ENCODE results near the gene SAMD4A. TPM values are rescaled to one million over a fixed set of nuclear protein-coding genes. Genes with fewer than 3 reads are reported as not detected.

Gene SAMD4A
- total RNA-seq, 4 donors from 2014 or later = 17.0 to 39.6 (median 21.3) TPM

DNA sequence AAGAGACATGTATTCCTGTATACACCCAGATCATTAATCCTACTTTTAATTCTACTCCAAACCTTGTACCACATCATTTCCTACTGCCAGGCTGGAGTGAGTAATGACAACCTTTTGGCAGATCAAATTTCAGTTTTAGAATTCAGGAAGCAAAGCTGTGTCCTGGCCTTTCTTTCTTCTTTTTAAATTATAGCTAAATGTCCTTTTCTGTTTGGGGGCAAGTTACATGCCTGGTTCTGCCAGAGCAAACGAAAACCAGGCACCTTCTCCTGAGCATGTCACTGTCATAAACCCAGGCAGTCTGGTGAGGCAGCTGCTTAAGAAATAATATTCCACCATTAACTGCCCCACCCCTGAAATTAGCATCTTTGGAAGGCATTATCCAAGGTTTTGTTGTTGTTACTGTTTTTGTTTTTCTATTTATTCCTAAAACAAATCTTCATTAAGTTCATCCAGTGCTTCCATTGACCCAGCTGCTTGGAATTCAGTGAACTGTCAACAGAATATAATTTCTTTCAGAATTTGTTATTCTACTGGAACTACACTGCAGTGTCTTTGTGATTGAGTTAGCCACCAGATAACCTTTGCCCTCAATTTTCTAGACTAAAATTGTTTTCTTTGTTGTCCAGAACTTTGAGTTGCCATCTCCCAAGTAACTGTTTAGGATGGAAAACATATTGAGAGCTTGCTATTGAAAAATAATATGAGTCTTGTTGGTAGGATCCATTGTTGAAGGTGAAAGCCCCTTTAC, 33.2 kb downstream of the SAMD4A start:
- no peak overlapping the region for H3K4me3 ChIP-seq
- no peak overlapping the region for H3K27ac ChIP-seq
- H3K27me3 ChIP-seq = no peaks in the 10 kb centered on the region
- H3K4me1 ChIP-seq = no peaks in the 10 kb centered on the region
- no peak for DNase-seq
- H3K36me3 ChIP-seq = no peaks in the 10 kb centered on the region
- TF ChIP-seq, protein P1, sequence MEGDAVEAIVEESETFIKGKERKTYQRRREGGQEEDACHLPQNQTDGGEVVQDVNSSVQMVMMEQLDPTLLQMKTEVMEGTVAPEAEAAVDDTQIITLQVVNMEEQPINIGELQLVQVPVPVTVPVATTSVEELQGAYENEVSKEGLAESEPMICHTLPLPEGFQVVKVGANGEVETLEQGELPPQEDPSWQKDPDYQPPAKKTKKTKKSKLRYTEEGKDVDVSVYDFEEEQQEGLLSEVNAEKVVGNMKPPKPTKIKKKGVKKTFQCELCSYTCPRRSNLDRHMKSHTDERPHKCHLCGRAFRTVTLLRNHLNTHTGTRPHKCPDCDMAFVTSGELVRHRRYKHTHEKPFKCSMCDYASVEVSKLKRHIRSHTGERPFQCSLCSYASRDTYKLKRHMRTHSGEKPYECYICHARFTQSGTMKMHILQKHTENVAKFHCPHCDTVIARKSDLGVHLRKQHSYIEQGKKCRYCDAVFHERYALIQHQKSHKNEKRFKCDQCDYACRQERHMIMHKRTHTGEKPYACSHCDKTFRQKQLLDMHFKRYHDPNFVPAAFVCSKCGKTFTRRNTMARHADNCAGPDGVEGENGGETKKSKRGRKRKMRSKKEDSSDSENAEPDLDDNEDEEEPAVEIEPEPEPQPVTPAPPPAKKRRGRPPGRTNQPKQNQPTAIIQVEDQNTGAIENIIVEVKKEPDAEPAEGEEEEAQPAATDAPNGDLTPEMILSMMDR (IDR thresholded peaks at IDR 0.05) = no peak
- no peak for TF ChIP-seq POLR2A (IDR thresholded peaks at IDR 0.05)
- no peaks in the 10 kb centered on the region for H3K9me3 ChIP-seq

DNA sequence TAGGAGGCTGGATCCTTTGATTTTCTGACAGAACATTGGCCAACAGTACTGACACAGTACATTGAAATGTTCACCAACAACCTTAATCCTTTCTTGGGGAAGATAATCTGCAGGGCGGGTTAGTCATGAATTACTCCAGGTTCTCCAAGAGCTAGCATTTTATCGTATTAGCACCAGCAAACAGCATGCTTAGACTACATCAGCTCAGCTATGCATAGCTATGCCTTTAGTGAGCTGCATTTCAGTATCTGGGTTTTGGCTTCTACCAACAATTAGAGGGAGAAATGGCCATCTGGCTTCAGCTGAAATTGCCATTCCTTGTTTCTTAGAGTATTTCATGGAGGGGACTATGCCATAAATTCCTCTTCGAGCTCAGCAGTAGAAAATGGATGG, 33.8 kb downstream of the SAMD4A start:
- no peak overlapping the region for H3K27ac ChIP-seq

DNA sequence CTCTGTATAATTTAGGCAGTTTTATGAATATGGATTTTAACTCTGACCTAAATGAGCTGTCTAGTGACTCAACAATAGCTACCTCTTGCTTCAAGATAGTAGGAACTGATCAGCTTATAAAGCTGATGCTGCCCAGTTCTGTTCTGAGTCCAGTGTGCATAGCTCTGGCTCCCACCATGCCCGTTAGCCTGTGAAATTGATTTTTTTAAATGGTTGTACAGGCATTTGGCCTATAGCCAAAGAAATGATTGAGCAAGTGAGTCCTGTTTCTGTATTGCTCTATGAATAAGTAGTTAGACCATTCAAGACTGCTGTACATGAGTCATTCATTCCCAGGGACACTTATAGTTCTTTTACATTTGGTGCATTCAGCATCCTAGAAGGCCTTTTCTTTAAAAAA, 36.4 kb downstream of the SAMD4A start:
- Histone ChIP-seq H3K9me3 (no peaks in the 10 kb centered on the region), H3K36me3 (no peaks in the 10 kb centered on the region), H3K4me1 (no peaks in the 10 kb centered on the region), H3K4me3 (no peak overlapping the region), H3K27ac (no peak overlapping the region), H3K27me3 (no peaks in the 10 kb centered on the region)
- no peak for TF ChIP-seq POLR2A (IDR thresholded peaks at IDR 0.05)
- TF ChIP-seq, protein P1 (IDR thresholded peaks at IDR 0.05) = no peak
- DNase-seq = no peak

More for the DNA sequence above, 33.8 kb downstream of the SAMD4A start:
- H3K9me3 ChIP-seq = no peaks in the 10 kb centered on the region
- no peak for TF ChIP-seq POLR2A (IDR thresholded peaks at IDR 0.05)
- TF ChIP-seq, protein P1 (IDR thresholded peaks at IDR 0.05) = no peak
- no peak for DNase-seq
- H3K27me3 ChIP-seq = no peaks in the 10 kb centered on the region
- no peak overlapping the region for H3K4me3 ChIP-seq
- no peaks in the 10 kb centered on the region for H3K36me3 ChIP-seq
- H3K4me1 ChIP-seq = no peaks in the 10 kb centered on the region

DNA sequence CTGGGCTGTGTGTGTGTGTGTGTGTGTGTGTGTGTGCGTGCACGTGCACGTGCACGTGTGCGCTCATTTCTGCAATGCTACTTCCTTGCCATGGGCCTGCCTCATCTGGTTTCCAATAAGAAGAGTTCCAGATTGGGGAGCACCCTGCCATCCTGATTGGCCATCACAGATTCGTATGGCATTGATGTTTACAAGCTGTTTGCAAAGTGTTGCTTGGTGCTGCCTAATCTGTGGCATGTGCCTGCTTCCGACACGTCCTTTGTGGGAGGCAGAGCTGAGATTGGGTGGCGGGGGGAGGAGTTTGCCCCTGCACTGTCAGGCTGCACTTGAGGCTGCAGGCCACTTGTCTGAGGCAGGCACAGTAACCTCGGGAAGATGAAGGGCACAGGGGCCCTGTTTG, 39.2 kb downstream of the SAMD4A start:
- no peak for TF ChIP-seq POLR2A (IDR thresholded peaks at IDR 0.05)
- TF ChIP-seq, protein P1 (IDR thresholded peaks at IDR 0.05) = no peak
- Histone ChIP-seq H3K27me3 (no peaks in the 10 kb centered on the region), H3K4me1 (no peaks in the 10 kb centered on the region), H3K4me3 (no peak overlapping the region), H3K27ac (peak overlapping the region in 1 of 4 donors; percentile 38), H3K36me3 (no peaks in the 10 kb centered on the region), H3K9me3 (no peaks in the 10 kb centered on the region)
- no peak for DNase-seq

DNA sequence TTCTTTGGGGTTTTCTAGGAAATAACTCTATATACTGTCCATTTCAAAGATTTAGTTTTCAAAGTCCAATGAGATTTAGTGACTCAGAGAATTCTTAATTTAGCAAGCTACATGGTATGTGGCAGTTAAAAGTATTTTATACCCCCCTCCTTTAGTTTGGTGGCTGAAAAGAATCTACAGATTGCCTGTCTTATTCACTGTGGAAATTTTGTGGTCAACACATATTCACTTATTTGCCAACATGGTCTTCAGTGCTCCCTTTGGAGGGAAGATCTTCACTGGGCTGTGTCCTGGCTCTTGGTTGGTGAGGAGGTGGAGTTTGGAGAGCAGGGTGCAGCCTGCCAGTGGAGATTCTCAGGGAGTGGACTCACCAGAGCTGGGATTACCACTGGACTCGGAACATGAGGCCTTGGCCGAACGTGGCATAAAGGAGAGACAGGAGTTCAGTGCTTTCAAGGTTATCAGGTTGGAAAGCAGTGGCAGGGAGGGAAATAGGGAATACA, 39.8 kb downstream of the SAMD4A start:
- no peak for DNase-seq
- Histone ChIP-seq H3K27ac (peak overlapping the region in 1 of 4 donors; percentile 38), H3K9me3 (no peaks in the 10 kb centered on the region), H3K4me3 (no peak overlapping the region), H3K27me3 (no peaks in the 10 kb centered on the region), H3K4me1 (no peaks in the 10 kb centered on the region), H3K36me3 (no peaks in the 10 kb centered on the region)
- no peak for TF ChIP-seq POLR2A (IDR thresholded peaks at IDR 0.05)
- TF ChIP-seq, protein P1 (IDR thresholded peaks at IDR 0.05) = no peak
